ENCODE results near the gene KIF13A. TPM values are rescaled to one million over a fixed set of nuclear protein-coding genes. Genes with fewer than 3 reads are reported as not detected.
"Not testable (repeated sequence)": the region's sequence is repeated elsewhere in the genome, so short reads cannot be mapped to it uniquely, and the experiment has no call there.

KIF13A gene
- total RNA-seq, 2 donors from 2014 or later, result 0.45 TPM; not detected in 1

DNA sequence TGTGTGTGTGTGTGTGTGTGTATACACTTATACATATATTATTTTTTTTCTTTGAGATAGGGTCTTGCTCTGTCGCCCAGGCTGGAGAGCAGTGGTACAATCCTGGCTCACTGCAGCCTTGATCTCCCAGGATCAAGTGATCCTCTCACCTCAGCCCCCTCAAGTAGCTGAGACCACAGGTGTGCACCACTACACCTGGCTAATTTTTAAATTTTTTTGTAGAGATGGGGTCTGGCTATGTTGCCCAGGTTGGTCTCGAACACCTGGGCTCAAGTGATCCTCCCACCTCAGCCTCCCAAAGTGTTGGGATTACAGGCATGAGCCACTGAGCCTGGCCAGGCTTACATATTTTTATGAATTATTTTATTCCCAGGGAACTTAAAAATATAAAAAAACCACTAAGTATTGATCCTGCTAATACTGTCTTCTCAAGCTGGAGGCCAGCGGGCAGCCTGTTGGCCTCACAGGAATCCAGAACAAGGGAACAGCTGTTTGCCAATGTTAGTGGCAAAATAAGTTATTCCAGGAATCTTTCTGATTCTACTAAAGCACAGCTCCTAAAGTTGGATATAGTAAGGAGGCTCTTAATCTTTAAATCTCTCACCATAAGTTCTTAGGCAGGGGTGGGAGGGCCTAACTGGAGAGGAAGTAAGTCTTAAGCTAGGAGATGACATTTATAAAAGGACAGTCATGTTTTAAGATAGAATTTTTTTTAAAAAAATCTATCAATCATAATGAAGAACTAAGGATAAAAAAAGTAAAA is 145.2 kb downstream of the KIF13A start:
- no peak overlapping the region for H3K27ac Mint-ChIP-seq

DNA sequence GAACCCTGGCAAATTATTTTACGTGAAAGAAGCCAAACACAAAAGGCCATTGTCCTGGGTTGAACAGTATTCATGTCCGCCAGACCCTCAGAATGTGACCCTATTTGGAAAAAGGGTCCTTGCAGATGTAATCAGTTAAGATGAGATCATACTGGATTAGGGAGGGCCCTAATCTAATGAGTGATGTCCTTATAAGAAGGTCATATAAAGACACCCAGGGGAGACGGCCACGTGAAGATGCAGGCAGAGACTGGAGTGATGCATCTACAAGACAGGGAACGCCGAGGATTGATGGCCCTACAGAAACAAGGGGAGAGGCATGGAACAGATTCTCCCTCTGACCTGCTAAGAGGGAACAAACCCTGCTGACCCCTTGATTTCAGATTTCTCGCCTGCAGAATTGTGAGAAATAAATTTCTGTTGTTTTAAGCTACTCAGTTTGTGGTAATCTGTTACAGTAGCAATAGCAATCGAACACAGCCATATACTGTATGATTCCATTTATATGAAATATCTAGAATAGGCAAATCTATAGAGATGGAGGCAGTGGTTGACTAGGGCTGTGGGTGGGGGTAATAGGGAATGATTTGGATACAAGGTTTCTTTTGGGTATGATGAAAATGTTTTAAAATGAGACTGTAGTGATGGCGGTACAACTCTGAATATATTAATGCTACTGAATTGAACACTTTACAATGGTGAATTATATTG is 147.8 kb downstream of the KIF13A start:
- no peak for ATAC-seq (replicated peaks)
- Mint-ChIP-seq H3K27me3 (peaks cover 5% of the 10 kb centered on the region), H3K4me3 (no peak overlapping the region), H3K27ac (no peak overlapping the region), H3K36me3 (ENCODE audit: low read depth) (no peaks in the 10 kb centered on the region), H3K9me3 (no peaks in the 10 kb centered on the region), H3K4me1 (no peaks in the 10 kb centered on the region)

More for the DNA sequence above, 145.2 kb downstream of the KIF13A start:
- Mint-ChIP-seq H3K27me3 (no peaks in the 10 kb centered on the region), H3K9me3 (no peaks in the 10 kb centered on the region), H3K36me3 (ENCODE audit: low read depth) (no peaks in the 10 kb centered on the region), H3K4me1 (no peaks in the 10 kb centered on the region), H3K4me3 (no peak overlapping the region)
- ATAC-seq (replicated peaks), result no peak

DNA sequence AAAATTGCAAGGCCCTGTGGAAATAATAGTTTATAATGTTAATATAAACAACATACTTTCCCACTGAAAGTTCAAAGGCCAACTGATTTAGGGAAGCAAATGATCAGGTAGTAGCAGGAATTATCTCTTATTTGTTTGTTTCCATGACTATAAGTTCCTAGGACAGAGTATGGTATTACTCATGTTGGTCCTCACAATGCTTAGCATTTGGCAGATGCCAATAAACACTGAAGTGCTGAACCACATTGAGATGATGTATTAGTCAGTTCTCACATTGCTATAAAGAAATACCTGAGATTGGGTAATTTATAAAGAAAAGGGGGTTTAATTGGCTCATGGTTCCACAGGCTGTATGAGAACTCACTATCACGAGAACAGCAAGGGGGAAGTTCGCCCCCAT is 151.1 kb downstream of the KIF13A start:
- Mint-ChIP-seq H3K4me1 (no peaks in the 10 kb centered on the region), H3K36me3 (ENCODE audit: low read depth) (no peaks in the 10 kb centered on the region), H3K9me3 (no peaks in the 10 kb centered on the region), H3K27ac (no peak overlapping the region), H3K4me3 (no peak overlapping the region), H3K27me3 (peaks cover 11% of the 10 kb centered on the region)
- ATAC-seq (replicated peaks), result no peak

DNA sequence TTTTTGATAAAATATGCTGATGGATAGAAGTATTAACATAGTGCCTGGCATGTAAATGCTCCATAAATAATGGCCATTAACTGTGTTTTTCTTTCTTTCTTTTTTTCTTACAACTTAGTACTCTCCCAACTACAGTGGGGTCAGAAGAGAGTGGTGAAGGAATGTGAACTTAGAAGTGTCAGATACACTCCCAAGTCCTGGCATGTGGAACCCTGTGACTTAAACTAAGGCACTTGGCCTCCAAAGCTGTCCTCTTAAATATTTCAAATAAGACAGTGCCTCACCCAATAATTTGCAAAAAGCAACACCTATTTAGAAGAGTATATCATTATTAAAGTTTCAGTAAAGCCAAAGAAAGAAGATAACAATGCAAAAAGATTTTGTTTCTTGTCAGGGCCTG is 151.7 kb downstream of the KIF13A start:
- no peaks in the 10 kb centered on the region for H3K36me3 Mint-ChIP-seq (ENCODE audit: low read depth)
- H3K9me3 Mint-ChIP-seq, result no peaks in the 10 kb centered on the region
- H3K27me3 Mint-ChIP-seq, result peaks cover 13% of the 10 kb centered on the region
- H3K4me3 Mint-ChIP-seq, result no peak overlapping the region
- no peak overlapping the region for H3K27ac Mint-ChIP-seq
- no peaks in the 10 kb centered on the region for H3K4me1 Mint-ChIP-seq
- ATAC-seq (replicated peaks), result no peak

DNA sequence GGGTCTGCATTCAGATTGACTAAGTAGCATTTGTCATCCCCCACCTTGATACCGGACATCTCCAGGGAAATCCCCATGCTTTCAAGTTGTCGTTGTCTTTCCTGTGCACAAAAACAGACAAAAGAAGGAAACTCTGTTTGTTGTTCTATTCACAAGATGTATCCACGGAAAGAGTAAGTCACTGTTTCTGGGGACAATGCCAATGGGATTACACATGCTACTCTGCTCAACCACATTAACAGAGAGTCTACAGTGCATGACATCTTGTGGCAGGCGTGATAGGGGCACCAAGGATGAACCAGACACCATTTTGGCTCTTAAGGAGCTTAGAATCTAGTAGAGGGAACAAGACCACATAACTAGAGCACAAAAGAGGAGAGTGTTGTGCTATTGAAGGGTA is 156.3 kb downstream of the KIF13A start:
- Mint-ChIP-seq H3K36me3 (ENCODE audit: low read depth) (no peaks in the 10 kb centered on the region), H3K27me3 (peaks cover 13% of the 10 kb centered on the region), H3K4me1 (no peaks in the 10 kb centered on the region), H3K4me3 (no peak overlapping the region), H3K27ac (no peak overlapping the region), H3K9me3 (no peaks in the 10 kb centered on the region)
- ATAC-seq (replicated peaks), result no peak

DNA sequence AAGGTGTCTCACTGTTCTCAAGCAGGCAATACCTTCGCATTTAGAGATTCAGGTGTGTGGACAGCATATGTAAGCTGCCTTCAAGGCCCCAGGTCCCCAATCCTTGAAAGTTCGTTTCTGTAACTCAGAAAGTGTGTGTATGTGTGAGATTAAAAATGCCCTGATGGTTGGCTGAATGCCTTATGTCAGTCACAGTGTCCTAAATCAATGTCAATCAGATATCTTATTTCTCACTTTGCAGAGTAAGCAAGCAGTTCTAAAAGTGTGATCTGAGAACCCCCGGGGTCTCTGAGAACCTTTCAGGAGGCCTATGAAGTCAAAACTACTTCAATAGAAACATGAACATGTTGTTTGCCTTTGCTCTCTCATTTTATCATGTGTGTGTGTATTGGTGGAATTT is 157.5 kb downstream of the KIF13A start:
- H3K27me3 Mint-ChIP-seq, result peaks cover 13% of the 10 kb centered on the region
- H3K4me1 Mint-ChIP-seq, result no peaks in the 10 kb centered on the region
- H3K9me3 Mint-ChIP-seq, result no peaks in the 10 kb centered on the region
- no peak for ATAC-seq (replicated peaks)
- H3K27ac Mint-ChIP-seq, result no peak overlapping the region
- H3K36me3 Mint-ChIP-seq (ENCODE audit: low read depth), result no peaks in the 10 kb centered on the region
- H3K4me3 Mint-ChIP-seq, result no peak overlapping the region

DNA sequence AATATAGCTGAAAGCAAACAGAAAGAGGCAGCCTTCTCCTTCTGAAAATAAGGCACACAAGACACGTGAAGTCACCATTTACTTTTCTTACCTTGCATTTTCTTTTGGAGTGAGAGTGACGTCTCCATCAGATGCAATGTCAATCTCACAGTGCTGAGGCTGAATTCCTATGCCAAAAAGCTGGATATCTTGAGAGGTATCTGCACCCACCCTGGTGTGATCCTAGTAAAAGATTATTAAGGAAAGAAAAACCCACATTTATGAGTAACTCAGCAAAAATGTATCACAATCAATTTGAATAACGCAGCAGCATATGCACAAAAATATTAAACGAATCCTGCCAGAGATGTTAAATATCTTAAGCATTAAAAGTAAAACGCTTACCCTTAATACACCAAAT is 159.3 kb downstream of the KIF13A start:
- H3K9me3 Mint-ChIP-seq, result no peaks in the 10 kb centered on the region

DNA sequence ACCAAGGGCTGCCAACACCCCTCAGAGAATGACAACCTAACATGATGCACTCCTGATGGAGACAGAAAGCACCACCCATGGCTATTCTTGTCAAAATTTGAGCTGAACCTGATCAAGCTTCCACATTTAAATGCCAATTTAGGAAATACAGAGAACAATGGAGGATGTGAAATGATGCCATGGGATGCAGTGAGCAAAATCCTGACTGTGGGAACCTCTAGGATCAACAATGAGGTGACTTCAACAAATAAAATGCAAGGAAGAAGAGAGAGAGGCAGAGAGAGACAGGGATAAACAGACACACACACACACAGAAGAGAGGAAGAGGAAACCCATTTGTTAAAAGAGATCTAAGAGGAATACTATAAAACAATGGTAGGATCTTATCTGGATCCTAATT is 161.1 kb downstream of the KIF13A start:
- H3K27ac Mint-ChIP-seq, result no peak overlapping the region
- H3K27me3 Mint-ChIP-seq, result peaks cover 10% of the 10 kb centered on the region
- no peak for ATAC-seq (replicated peaks)
- no peak overlapping the region for H3K4me3 Mint-ChIP-seq
- no peaks in the 10 kb centered on the region for H3K9me3 Mint-ChIP-seq
- H3K4me1 Mint-ChIP-seq, result no peaks in the 10 kb centered on the region
- no peaks in the 10 kb centered on the region for H3K36me3 Mint-ChIP-seq (ENCODE audit: low read depth)

More for the DNA sequence above, 159.3 kb downstream of the KIF13A start:
- Mint-ChIP-seq H3K4me3 (no peak overlapping the region), H3K36me3 (ENCODE audit: low read depth) (no peaks in the 10 kb centered on the region), H3K4me1 (no peaks in the 10 kb centered on the region), H3K27ac (no peak overlapping the region), H3K27me3 (peaks cover 16% of the 10 kb centered on the region)
- no peak for ATAC-seq (replicated peaks)

DNA sequence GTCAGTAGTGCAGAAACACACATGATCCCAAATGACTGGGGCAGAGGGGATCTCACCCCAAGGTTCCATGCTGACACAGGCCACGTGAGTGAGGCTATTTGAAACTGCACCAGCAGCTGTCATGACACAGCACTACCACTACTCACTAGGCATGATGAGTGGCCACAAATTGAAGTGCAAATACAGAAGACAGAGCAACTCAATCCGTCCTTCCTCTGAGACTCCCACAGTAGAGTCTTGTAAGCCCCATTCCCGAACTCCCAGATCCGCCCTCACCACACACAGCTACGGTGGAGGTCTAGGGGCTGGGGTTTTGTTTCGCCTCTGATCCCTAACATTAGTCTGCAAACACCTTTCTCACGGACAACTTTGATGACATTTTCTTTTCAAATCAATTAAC is 167.4 kb downstream of the KIF13A start:
- Mint-ChIP-seq H3K4me1 (no peaks in the 10 kb centered on the region), H3K27me3 (peaks cover 18% of the 10 kb centered on the region), H3K9me3 (no peaks in the 10 kb centered on the region), H3K36me3 (ENCODE audit: low read depth) (no peaks in the 10 kb centered on the region), H3K4me3 (no peak overlapping the region), H3K27ac (no peak overlapping the region)
- ATAC-seq (replicated peaks), result no peak

DNA sequence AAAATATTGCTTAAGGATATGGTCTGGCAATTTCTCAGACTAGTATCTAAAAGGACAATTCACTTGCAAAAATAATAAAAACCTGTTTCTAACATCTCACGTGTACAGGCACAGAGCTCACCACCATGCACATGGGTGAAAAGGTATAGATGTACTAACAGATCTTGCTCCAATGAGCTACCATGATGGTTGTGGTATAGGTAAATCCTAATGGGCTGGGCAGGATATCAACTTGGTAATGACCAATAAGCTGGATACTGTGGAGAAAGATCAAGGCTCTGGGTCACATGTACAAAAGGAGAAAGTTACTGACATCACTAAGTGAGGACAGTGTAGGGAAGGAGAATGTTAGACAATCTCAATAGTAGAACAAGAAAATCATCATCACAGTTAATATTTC is 169.7 kb downstream of the KIF13A start:
- no peak for ATAC-seq (replicated peaks)
- no peaks in the 10 kb centered on the region for H3K4me1 Mint-ChIP-seq

DNA sequence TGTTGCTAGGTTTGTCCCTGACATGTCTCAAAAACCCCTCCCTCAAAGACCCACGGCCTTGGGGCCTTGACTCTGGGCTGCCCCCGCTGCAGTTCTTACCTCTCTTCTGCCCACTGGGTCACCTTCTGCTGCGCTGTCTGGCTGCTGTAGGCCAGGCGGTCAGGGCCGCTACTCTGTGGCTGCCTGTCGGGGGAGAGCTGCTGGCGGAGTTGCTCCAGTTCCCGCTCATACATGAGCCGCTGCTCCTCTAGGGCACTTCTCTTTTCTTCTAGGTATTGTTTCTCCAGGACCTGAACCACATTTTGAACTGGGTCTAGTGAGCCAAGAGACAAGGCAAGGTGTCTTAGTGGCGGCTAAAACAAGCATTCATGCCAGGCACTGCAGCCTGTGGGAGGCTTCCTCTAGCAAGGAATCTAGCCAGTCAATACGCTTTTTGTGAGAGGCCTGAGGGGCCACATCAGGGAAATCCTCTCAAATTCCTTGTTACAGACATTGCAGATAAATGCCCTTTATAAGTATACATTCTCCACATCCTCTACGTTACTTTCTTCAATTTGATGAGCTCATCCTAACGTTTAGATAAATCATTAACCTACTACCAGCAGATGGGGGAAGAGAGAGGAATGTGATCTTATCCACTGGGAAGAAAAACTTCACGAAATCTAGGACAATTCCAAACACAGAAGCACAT is 170.4 kb downstream of the KIF13A start:
- Mint-ChIP-seq H3K4me3 (no peak overlapping the region), H3K27ac (no peak overlapping the region), H3K36me3 (ENCODE audit: low read depth) (no peaks in the 10 kb centered on the region), H3K4me1 (no peaks in the 10 kb centered on the region), H3K9me3 (no peaks in the 10 kb centered on the region), H3K27me3 (peaks cover 15% of the 10 kb centered on the region)
- ATAC-seq (replicated peaks), result no peak

More for the DNA sequence above, 169.7 kb downstream of the KIF13A start:
- Mint-ChIP-seq H3K4me3 (no peak overlapping the region), H3K27ac (no peak overlapping the region), H3K36me3 (ENCODE audit: low read depth) (no peaks in the 10 kb centered on the region), H3K27me3 (peaks cover 15% of the 10 kb centered on the region), H3K9me3 (no peaks in the 10 kb centered on the region)

DNA sequence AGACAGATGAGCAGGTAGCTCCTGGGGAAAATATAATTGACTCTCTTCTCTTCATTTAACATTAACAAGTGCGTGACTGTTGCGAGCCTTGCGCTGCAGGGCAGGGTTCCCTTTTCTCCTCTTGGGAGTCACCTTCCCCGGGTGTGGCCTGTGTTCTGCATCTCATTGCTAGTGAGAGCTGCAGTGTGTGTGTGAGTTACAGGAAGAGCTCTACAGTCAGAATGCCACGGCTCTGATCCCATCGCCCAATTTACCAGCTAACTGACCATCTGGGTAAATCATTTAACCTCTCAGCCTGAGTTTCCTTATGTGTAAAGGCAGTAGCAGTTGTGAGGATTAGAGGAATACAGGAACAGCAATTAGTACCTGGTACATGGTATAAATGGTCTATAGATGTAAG is 173.9 kb downstream of the KIF13A start:
- H3K9me3 Mint-ChIP-seq, result no peaks in the 10 kb centered on the region
- H3K36me3 Mint-ChIP-seq (ENCODE audit: low read depth), result no peaks in the 10 kb centered on the region

DNA sequence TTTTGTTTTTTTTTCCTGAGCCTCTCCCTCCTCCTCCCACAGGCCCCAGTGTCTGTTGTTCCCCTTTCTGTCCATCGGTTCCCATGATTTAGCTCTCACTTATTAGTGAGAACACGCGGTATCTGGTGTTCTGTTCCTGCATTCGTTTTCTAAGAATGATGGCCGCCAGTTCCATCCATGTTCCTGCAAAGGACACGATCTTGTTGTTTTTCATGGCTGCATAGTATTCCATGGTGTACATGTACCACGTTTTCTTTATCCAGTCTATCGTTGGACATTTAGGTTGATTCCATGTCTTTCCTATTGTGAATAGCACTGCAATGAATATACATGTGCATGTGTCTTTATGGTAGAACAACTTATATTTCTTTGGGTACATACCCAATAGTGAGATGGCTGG is 175.1 kb downstream of the KIF13A start:
- Mint-ChIP-seq H3K4me3 (no peak overlapping the region), H3K4me1 (no peaks in the 10 kb centered on the region), H3K36me3 (ENCODE audit: low read depth) (no peaks in the 10 kb centered on the region), H3K27me3 (peaks cover 22% of the 10 kb centered on the region), H3K27ac (no peak overlapping the region), H3K9me3 (no peaks in the 10 kb centered on the region)
- ATAC-seq (replicated peaks), result no peak

More for the DNA sequence above, 173.9 kb downstream of the KIF13A start:
- H3K4me3 Mint-ChIP-seq, result no peak overlapping the region
- H3K27me3 Mint-ChIP-seq, result peaks cover 23% of the 10 kb centered on the region
- H3K27ac Mint-ChIP-seq, result no peak overlapping the region
- ATAC-seq (replicated peaks), result no peak
- no peaks in the 10 kb centered on the region for H3K4me1 Mint-ChIP-seq

DNA sequence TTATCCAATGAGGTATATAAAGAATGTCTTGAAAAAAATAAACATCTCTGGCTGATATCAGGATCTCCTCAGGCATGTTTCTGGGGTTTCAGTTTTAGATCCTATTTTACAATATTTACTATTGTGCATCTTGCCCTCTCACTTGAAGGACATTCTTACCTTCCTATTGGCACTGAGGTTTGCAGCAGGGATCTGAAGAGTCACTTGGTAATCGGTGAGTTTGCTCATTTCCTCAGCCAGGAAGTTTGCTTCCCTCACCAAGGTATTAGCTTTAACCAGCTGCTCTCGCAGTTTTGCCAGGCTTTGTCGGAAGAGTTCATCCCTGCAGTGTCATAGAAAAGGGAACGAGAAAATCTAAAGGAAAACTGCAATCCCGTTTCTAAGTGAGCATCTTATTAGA is 178.8 kb downstream of the KIF13A start:
- H3K27ac Mint-ChIP-seq, result no peak overlapping the region

DNA sequence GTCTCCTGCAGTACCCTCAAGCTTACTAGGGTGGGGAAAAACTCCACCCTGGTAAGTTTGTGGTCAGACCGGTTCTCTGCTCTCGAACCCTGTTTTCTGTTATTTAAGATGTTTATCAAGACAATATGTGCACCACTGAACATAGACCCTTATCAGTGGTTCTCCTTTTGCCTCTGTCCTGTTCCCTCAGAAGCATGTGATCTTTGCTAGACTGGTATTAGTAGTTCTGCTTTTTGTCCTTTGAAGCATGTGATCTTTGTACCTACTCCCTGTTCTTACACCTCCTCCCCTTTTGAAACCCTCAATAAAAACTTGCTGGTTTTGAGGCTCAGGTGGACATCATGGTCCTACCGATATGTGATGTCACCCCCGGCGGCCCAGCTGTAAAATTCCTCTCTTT is 180.0 kb downstream of the KIF13A start:
- not testable (repeated sequence) for H3K27ac Mint-ChIP-seq; H3K4me1 Mint-ChIP-seq; H3K36me3 Mint-ChIP-seq (ENCODE audit: low read depth); H3K4me3 Mint-ChIP-seq; ATAC-seq (replicated peaks); H3K9me3 Mint-ChIP-seq
- H3K27me3 Mint-ChIP-seq, result peaks cover 19% of the 10 kb centered on the region

More for the DNA sequence above, 178.8 kb downstream of the KIF13A start:
- H3K9me3 Mint-ChIP-seq, result no peaks in the 10 kb centered on the region
- H3K27me3 Mint-ChIP-seq, result peaks cover 19% of the 10 kb centered on the region
- ATAC-seq (replicated peaks), result no peak
- H3K4me1 Mint-ChIP-seq, result no peaks in the 10 kb centered on the region
- no peak overlapping the region for H3K4me3 Mint-ChIP-seq
- no peaks in the 10 kb centered on the region for H3K36me3 Mint-ChIP-seq (ENCODE audit: low read depth)

Data from activated T-helper 17 cell treated with anti-CD3 and anti-CD28 coated beads, Interleukin-2, amount 50 U/mL, for 72 hours (primary cell).